ENCODE data around the gene C3orf52. TPM values are rescaled to one million over a fixed set of nuclear protein-coding genes. Genes with fewer than 3 reads are reported as not detected.

The C3orf52 gene
- total RNA-seq, 1 experiment from 2014 or later: 14.3 TPM

DNA sequence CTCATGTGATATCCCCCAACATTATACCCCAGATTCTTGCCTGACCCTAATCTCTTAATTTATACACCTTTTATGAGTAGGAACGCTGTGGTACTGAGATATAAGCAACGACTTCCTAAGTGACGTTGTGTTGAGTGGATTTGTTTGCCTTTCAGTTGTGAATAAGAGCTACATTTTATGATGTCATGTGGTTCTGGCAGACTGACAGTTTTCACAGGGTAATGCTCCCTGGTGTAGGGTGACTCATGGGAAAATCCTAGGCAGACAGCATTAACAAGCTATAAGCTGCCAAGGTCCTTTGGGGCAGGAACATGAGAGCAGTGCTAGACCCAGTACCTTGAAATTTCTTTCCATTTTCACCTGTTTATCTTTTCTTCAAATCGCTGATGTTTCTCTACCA is 11.2 kb downstream of the C3orf52 start (continued):
- TF ChIP-seq, protein P1, sequence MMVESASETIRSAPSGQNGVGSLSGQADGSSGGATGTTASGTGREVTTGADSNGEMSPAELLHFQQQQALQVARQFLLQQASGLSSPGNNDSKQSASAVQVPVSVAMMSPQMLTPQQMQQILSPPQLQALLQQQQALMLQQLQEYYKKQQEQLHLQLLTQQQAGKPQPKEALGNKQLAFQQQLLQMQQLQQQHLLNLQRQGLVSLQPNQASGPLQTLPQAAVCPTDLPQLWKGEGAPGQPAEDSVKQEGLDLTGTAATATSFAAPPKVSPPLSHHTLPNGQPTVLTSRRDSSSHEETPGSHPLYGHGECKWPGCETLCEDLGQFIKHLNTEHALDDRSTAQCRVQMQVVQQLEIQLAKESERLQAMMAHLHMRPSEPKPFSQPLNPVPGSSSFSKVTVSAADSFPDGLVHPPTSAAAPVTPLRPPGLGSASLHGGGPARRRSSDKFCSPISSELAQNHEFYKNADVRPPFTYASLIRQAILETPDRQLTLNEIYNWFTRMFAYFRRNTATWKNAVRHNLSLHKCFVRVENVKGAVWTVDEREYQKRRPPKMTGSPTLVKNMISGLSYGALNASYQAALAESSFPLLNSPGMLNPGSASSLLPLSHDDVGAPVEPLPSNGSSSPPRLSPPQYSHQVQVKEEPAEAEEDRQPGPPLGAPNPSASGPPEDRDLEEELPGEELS (CRISPR knock-in tag; IDR thresholded peaks at IDR 0.05): no peak

DNA sequence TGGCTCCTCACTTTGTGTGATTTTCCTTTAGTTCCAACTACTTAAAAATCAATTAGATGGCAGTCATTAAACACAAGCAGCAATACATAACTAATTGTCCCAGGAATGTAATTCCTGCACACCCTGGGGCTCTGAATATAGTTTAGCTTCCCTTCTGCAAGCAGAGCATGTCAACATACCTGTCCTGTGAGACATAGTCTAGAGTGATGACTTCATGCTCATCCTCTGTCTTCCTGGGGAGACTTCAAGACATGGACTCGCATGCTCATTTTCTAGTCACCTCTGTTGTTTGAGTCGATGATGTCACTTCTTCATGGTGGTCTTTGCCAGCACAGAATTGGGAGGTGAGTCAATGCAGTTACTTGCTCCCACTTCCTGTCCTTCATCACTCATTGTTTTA is 15.7 kb downstream of the C3orf52 start:
- Mint-ChIP-seq H3K36me3 (peaks cover 15% of the 10 kb centered on the region), H3K4me3 (no peak overlapping the region), H3K27me3 (ENCODE audit: low read depth) (no peaks in the 10 kb centered on the region), H3K9me3 (no peaks in the 10 kb centered on the region), H3K4me1 (peaks cover 5% of the 10 kb centered on the region; the same call in 1 of the 2 replicates), H3K27ac (no peak overlapping the region)
- no peak for DNase-seq (ENCODE audit: low spot score)
- TF ChIP-seq ESRRA (CRISPR knock-in tag; IDR thresholded peaks at IDR 0.05; ENCODE audit: borderline replicate concordance) (no peak), ZNF232 (CRISPR knock-in tag; IDR thresholded peaks at IDR 0.05) (no peak), ZNF121 (CRISPR knock-in tag; IDR thresholded peaks at IDR 0.05) (no peak), NFE2L1 (CRISPR knock-in tag; IDR thresholded peaks at IDR 0.05) (no peak), ZNF138 (CRISPR knock-in tag; conservative IDR thresholded peaks at IDR 0.05) (no peak), RORB (CRISPR knock-in tag; IDR thresholded peaks at IDR 0.05) (no peak), NR3C1 (CRISPR knock-in tag; conservative IDR thresholded peaks at IDR 0.05; ENCODE audit: low read depth) (no peak), CREM (CRISPR knock-in tag; IDR thresholded peaks at IDR 0.05) (no peak), TCF7 (CRISPR knock-in tag; IDR thresholded peaks at IDR 0.05; ENCODE audit: low read depth) (no peak)
- TF ChIP-seq, protein P2, sequence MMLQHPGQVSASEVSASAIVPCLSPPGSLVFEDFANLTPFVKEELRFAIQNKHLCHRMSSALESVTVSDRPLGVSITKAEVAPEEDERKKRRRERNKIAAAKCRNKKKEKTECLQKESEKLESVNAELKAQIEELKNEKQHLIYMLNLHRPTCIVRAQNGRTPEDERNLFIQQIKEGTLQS (CRISPR knock-in tag; conservative IDR thresholded peaks at IDR 0.05): no peak
- TF ChIP-seq, protein P3, sequence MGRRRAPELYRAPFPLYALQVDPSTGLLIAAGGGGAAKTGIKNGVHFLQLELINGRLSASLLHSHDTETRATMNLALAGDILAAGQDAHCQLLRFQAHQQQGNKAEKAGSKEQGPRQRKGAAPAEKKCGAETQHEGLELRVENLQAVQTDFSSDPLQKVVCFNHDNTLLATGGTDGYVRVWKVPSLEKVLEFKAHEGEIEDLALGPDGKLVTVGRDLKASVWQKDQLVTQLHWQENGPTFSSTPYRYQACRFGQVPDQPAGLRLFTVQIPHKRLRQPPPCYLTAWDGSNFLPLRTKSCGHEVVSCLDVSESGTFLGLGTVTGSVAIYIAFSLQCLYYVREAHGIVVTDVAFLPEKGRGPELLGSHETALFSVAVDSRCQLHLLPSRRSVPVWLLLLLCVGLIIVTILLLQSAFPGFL (CRISPR knock-in tag; IDR thresholded peaks at IDR 0.05; ENCODE audit: borderline replicate concordance): no peak
- TF ChIP-seq, protein P4, sequence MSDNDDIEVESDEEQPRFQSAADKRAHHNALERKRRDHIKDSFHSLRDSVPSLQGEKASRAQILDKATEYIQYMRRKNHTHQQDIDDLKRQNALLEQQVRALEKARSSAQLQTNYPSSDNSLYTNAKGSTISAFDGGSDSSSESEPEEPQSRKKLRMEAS (CRISPR knock-in tag; IDR thresholded peaks at IDR 0.05): no peak
- TF ChIP-seq, protein P5, sequence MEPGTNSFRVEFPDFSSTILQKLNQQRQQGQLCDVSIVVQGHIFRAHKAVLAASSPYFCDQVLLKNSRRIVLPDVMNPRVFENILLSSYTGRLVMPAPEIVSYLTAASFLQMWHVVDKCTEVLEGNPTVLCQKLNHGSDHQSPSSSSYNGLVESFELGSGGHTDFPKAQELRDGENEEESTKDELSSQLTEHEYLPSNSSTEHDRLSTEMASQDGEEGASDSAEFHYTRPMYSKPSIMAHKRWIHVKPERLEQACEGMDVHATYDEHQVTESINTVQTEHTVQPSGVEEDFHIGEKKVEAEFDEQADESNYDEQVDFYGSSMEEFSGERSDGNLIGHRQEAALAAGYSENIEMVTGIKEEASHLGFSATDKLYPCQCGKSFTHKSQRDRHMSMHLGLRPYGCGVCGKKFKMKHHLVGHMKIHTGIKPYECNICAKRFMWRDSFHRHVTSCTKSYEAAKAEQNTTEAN (CRISPR knock-in tag; IDR thresholded peaks at IDR 0.05): no peak
- TF ChIP-seq, protein P6, sequence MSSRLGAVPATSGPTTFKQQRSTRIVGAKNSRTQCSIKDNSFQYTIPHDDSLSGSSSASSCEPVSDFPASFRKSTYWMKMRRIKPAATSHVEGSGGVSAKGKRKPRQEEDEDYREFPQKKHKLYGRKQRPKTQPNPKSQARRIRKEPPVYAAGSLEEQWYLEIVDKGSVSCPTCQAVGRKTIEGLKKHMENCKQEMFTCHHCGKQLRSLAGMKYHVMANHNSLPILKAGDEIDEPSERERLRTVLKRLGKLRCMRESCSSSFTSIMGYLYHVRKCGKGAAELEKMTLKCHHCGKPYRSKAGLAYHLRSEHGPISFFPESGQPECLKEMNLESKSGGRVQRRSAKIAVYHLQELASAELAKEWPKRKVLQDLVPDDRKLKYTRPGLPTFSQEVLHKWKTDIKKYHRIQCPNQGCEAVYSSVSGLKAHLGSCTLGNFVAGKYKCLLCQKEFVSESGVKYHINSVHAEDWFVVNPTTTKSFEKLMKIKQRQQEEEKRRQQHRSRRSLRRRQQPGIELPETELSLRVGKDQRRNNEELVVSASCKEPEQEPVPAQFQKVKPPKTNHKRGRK (CRISPR knock-in tag; IDR thresholded peaks at IDR 0.05; ENCODE audit: borderline replicate concordance): no peak
- TF ChIP-seq, protein P7, sequence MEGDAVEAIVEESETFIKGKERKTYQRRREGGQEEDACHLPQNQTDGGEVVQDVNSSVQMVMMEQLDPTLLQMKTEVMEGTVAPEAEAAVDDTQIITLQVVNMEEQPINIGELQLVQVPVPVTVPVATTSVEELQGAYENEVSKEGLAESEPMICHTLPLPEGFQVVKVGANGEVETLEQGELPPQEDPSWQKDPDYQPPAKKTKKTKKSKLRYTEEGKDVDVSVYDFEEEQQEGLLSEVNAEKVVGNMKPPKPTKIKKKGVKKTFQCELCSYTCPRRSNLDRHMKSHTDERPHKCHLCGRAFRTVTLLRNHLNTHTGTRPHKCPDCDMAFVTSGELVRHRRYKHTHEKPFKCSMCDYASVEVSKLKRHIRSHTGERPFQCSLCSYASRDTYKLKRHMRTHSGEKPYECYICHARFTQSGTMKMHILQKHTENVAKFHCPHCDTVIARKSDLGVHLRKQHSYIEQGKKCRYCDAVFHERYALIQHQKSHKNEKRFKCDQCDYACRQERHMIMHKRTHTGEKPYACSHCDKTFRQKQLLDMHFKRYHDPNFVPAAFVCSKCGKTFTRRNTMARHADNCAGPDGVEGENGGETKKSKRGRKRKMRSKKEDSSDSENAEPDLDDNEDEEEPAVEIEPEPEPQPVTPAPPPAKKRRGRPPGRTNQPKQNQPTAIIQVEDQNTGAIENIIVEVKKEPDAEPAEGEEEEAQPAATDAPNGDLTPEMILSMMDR (IDR thresholded peaks at IDR 0.05): no peak
- TF ChIP-seq, protein P8, sequence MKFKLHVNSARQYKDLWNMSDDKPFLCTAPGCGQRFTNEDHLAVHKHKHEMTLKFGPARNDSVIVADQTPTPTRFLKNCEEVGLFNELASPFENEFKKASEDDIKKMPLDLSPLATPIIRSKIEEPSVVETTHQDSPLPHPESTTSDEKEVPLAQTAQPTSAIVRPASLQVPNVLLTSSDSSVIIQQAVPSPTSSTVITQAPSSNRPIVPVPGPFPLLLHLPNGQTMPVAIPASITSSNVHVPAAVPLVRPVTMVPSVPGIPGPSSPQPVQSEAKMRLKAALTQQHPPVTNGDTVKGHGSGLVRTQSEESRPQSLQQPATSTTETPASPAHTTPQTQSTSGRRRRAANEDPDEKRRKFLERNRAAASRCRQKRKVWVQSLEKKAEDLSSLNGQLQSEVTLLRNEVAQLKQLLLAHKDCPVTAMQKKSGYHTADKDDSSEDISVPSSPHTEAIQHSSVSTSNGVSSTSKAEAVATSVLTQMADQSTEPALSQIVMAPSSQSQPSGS (CRISPR knock-in tag; IDR thresholded peaks at IDR 0.05; ENCODE audit: borderline replicate concordance, low read depth): no peak
- TF ChIP-seq, protein P9, sequence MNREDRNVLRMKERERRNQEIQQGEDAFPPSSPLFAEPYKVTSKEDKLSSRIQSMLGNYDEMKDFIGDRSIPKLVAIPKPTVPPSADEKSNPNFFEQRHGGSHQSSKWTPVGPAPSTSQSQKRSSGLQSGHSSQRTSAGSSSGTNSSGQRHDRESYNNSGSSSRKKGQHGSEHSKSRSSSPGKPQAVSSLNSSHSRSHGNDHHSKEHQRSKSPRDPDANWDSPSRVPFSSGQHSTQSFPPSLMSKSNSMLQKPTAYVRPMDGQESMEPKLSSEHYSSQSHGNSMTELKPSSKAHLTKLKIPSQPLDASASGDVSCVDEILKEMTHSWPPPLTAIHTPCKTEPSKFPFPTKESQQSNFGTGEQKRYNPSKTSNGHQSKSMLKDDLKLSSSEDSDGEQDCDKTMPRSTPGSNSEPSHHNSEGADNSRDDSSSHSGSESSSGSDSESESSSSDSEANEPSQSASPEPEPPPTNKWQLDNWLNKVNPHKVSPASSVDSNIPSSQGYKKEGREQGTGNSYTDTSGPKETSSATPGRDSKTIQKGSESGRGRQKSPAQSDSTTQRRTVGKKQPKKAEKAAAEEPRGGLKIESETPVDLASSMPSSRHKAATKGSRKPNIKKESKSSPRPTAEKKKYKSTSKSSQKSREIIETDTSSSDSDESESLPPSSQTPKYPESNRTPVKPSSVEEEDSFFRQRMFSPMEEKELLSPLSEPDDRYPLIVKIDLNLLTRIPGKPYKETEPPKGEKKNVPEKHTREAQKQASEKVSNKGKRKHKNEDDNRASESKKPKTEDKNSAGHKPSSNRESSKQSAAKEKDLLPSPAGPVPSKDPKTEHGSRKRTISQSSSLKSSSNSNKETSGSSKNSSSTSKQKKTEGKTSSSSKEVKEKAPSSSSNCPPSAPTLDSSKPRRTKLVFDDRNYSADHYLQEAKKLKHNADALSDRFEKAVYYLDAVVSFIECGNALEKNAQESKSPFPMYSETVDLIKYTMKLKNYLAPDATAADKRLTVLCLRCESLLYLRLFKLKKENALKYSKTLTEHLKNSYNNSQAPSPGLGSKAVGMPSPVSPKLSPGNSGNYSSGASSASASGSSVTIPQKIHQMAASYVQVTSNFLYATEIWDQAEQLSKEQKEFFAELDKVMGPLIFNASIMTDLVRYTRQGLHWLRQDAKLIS (CRISPR knock-in tag; IDR thresholded peaks at IDR 0.05; ENCODE audit: borderline replicate concordance): no peak
- ChIA-PET CTCF (interaction anchor here (1.0 to 1.5 kb wide), 2 partner anchors 10 to 88 kb away, joined by 3 to 5 read pairs; no protein-coding TSS in a partner anchor), POLR2A (no interaction called here)
- ATAC-seq: no peak

Data from WTC11 (cell line).